GM23338 (cell line): ENCODE results near the gene ZNF804B. TPM values are rescaled to one million over a fixed set of nuclear protein-coding genes. Genes with fewer than 3 reads are reported as not detected.

Source experiments
- ATAC-seq: fragments of 200-7000 bp; cut with Tn5 transposase; 3 replicates; pipeline ENCODE4 v1.9.1; 2020
- DNase-seq: peaks from one replicate; pipeline ENCODE4 v3.0.0-alpha.2; 2015; ENCODE audit warnings: low spot score
- H2AFZ ChIP-seq: fragments of 200-600 bp; sonication (generic); 2 replicates; pipeline ENCODE4 v1.8.0; 2016; ENCODE audit warnings: antibody characterized with exemption, mild to moderate bottlenecking, moderate library complexity
- H3F3A ChIP-seq: fragments of 200-600 bp; sonication (generic); replicated peaks from 2 replicates; pipeline ENCODE4 v1.8.0; 2017; ENCODE audit warnings: antibody characterized with exemption, mixed run types, low read depth
- H3K27ac ChIP-seq: fragments of 200-600 bp; sonication (generic); 2 replicates; pipeline ENCODE4 v1.6.1; 2016; ENCODE audit warnings: low read depth
- H3K27me3 ChIP-seq: fragments of 200-600 bp; sonication (generic); 2 replicates; pipeline ENCODE4 v1.8.0; 2016; ENCODE audit warnings: mild to moderate bottlenecking, mixed run types, moderate library complexity; ENCODE audit not compliant: insufficient read depth
- H3K36me3 ChIP-seq: fragments of 200-600 bp; sonication (generic); 2 replicates; pipeline ENCODE4 v1.8.0; 2016; ENCODE audit warnings: mild to moderate bottlenecking; ENCODE audit not compliant: insufficient read depth
- H3K4me1 ChIP-seq: fragments of 200-600 bp; sonication (generic); 2 replicates; pipeline ENCODE4 v1.8.0; 2016; ENCODE audit warnings: mild to moderate bottlenecking, moderate library complexity; ENCODE audit not compliant: insufficient read depth
- H3K4me2 ChIP-seq: fragments of 200-600 bp; sonication (generic); 2 replicates; pipeline ENCODE4 v1.7.1; 2017; ENCODE audit warnings: mixed run types
- H3K4me3 ChIP-seq: fragments of 200-600 bp; sonication (generic); 2 replicates; pipeline ENCODE4 v1.6.1; 2016; ENCODE audit warnings: mixed run types
- H3K79me2 ChIP-seq: fragments of 200-600 bp; sonication (generic); replicated peaks from 2 replicates; pipeline ENCODE4 v1.8.0; 2017; ENCODE audit warnings: mild to moderate bottlenecking; ENCODE audit not compliant: insufficient read depth
- H3K9me2 ChIP-seq: fragments of 200-600 bp; sonication (generic); 2 replicates; pipeline ENCODE4 v1.8.0; 2017; ENCODE audit not compliant: insufficient read depth
- H4K20me1 ChIP-seq: fragments of 200-600 bp; sonication (generic); replicated peaks from 2 replicates; pipeline ENCODE4 v1.8.0; 2017; ENCODE audit warnings: mild to moderate bottlenecking; ENCODE audit not compliant: insufficient read depth
- H3K27ac Mint-ChIP-seq: 2 replicates; pipeline ENCODE4 v1.8.0; 2020; ENCODE audit warnings: inconsistent platforms, mild to moderate bottlenecking, moderate library complexity, mixed read lengths
- H3K27me3 Mint-ChIP-seq: 3 replicates; pipeline ENCODE4 v1.8.0; 2022; ENCODE audit warnings: low read depth, mild to moderate bottlenecking, moderate library complexity, mixed read lengths, inconsistent platforms; ENCODE audit not compliant: insufficient read depth, poor library complexity
- H3K36me3 Mint-ChIP-seq: 3 replicates; pipeline ENCODE4 v1.8.0; 2021; ENCODE audit warnings: low read depth, mild to moderate bottlenecking, inconsistent platforms, moderate library complexity, mixed read lengths
- H3K4me1 Mint-ChIP-seq: 3 replicates; pipeline ENCODE4 v1.8.0; 2020; ENCODE audit warnings: mild to moderate bottlenecking, inconsistent platforms, mixed read lengths
- H3K4me3 Mint-ChIP-seq: 3 replicates; pipeline ENCODE4 v1.8.0; 2021; ENCODE audit warnings: moderate library complexity, mild to moderate bottlenecking, inconsistent platforms, mixed read lengths
- H3K9me3 Mint-ChIP-seq: 3 replicates; pipeline ENCODE4 v1.8.0; 2020; ENCODE audit warnings: moderate library complexity, mild to moderate bottlenecking, inconsistent platforms, mixed read lengths
- CTCF ChIP-seq, 2 experiments: fragments of 200-600 bp in 1 of 2; sonication (generic) in 1 of 2; conservative IDR thresholded peaks; 2 replicates each; pipeline versions ENCODE4 v1.5.1 to v1.6.1; 2016 to 2017; ENCODE audit warnings: antibody characterized with exemption in 2 of 2, low read depth in 2 of 2, mild to moderate bottlenecking in 2 of 2, moderate library complexity in 1 of 2
- JUNB ChIP-seq: IDR thresholded peaks from one replicate; pipeline ENCODE4 v1.6.1; 2016; ENCODE audit warnings: antibody characterized with exemption; ENCODE audit not compliant: unreplicated experiment
- ZNF462 ChIP-seq: fragments of 250-450 bp; sonication (Bioruptor Pico); IDR thresholded peaks from 2 replicates; pipeline ENCODE4 v1.5.0; 2020; ENCODE audit warnings: mild to moderate bottlenecking, moderate library complexity
- polyA plus RNA-seq: library from polyadenylated mRNA; unstranded; fragments of >200 nt; fragmentation: Nextera tagmentation; extraction: Ambion mirVana; gene quantifications from 2 replicates; pipeline ENCODE4 v1.2.1, GENCODE V29; 2016
- total RNA-seq: library from RNA; depleted of rRNA; stranded (reverse); fragments of >200 nt; shearing (Covaris generic); gene quantifications from 2 replicates; pipeline ENCODE4 v1.2.3, GENCODE V29; 2014

Gene ZNF804B
- total and polyA plus RNA-seq, 2 experiments from 2014 or later: not detected

GRCh38 chr7:89311886-89312285, 552.4 kb downstream of the ZNF804B start (continued):
- TF ChIP-seq ZNF462 (no peak), JUNB (no peak)

GRCh38 chr7:89312551-89312950, 553.1 kb downstream of the ZNF804B start:
- Histone ChIP-seq H3F3A (no peaks in the 10 kb centered on the region), H2AFZ (no peak overlapping the region), H3K27ac (no peak overlapping the region), H4K20me1 (no peaks in the 10 kb centered on the region), H3K36me3 (no peaks in the 10 kb centered on the region), H3K79me2 (no peaks in the 10 kb centered on the region), H3K9me2 (no peaks in the 10 kb centered on the region), H3K27me3 (no peaks in the 10 kb centered on the region), H3K4me1 (no peaks in the 10 kb centered on the region), H3K4me3 (no peak overlapping the region), H3K4me2 (no peak overlapping the region)
- Mint-ChIP-seq H3K36me3 (no peaks in the 10 kb centered on the region), H3K27me3 (no peaks in the 10 kb centered on the region), H3K27ac (no peak overlapping the region), H3K4me3 (no peak overlapping the region), H3K4me1 (peaks cover 4% of the 10 kb centered on the region; the same call in 1 of the 3 replicates), H3K9me3 (0 out of 3 replicates have a peak, but pooled peaks cover 3% of the 10 kb centered on the region)
- TF ChIP-seq JUNB (no peak), CTCF (conservative IDR thresholded peaks at IDR 0.05; ENCODE audit: low read depth in 2 of 2) (no peak)
- ATAC-seq: no peak
- no peak for DNase-seq
